ENCODE results near the gene ANKRD18B.
"Not testable (repeated sequence)": the region's sequence is repeated elsewhere in the genome, so short reads cannot be mapped to it uniquely, and the experiment has no call there.

DNA sequence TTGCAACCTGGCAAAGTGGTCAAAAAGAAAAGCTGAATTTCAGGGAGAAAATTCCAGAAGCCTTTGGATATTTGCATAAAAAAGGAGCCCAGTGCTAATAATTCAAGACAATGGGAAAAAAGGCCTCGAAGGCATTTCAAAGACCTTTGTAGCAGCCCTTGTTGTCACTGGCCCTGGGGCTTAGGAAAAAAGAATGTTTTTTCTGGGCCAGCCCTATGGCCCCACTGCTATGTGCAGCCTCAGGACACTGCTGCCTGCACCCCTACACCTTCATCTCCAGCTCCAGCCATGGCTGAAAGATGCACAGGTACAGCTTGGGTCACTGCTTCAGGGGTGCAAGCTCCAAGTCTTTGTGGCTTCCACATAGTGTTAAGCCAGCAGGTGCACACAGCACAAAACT is 62.1 kb downstream of the ANKRD18B start:
- TF ChIP-seq, protein P1, sequence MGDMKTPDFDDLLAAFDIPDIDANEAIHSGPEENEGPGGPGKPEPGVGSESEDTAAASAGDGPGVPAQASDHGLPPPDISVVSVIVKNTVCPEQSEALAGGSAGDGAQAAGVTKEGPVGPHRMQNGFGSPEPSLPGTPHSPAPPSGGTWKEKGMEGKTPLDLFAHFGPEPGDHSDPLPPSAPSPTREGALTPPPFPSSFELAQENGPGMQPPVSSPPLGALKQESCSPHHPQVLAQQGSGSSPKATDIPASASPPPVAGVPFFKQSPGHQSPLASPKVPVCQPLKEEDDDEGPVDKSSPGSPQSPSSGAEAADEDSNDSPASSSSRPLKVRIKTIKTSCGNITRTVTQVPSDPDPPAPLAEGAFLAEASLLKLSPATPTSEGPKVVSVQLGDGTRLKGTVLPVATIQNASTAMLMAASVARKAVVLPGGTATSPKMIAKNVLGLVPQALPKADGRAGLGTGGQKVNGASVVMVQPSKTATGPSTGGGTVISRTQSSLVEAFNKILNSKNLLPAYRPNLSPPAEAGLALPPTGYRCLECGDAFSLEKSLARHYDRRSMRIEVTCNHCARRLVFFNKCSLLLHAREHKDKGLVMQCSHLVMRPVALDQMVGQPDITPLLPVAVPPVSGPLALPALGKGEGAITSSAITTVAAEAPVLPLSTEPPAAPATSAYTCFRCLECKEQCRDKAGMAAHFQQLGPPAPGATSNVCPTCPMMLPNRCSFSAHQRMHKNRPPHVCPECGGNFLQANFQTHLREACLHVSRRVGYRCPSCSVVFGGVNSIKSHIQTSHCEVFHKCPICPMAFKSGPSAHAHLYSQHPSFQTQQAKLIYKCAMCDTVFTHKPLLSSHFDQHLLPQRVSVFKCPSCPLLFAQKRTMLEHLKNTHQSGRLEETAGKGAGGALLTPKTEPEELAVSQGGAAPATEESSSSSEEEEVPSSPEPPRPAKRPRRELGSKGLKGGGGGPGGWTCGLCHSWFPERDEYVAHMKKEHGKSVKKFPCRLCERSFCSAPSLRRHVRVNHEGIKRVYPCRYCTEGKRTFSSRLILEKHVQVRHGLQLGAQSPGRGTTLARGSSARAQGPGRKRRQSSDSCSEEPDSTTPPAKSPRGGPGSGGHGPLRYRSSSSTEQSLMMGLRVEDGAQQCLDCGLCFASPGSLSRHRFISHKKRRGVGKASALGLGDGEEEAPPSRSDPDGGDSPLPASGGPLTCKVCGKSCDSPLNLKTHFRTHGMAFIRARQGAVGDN (IDR thresholded peaks at IDR 0.05) = not testable (repeated sequence)
- TF ChIP-seq, protein P2, sequence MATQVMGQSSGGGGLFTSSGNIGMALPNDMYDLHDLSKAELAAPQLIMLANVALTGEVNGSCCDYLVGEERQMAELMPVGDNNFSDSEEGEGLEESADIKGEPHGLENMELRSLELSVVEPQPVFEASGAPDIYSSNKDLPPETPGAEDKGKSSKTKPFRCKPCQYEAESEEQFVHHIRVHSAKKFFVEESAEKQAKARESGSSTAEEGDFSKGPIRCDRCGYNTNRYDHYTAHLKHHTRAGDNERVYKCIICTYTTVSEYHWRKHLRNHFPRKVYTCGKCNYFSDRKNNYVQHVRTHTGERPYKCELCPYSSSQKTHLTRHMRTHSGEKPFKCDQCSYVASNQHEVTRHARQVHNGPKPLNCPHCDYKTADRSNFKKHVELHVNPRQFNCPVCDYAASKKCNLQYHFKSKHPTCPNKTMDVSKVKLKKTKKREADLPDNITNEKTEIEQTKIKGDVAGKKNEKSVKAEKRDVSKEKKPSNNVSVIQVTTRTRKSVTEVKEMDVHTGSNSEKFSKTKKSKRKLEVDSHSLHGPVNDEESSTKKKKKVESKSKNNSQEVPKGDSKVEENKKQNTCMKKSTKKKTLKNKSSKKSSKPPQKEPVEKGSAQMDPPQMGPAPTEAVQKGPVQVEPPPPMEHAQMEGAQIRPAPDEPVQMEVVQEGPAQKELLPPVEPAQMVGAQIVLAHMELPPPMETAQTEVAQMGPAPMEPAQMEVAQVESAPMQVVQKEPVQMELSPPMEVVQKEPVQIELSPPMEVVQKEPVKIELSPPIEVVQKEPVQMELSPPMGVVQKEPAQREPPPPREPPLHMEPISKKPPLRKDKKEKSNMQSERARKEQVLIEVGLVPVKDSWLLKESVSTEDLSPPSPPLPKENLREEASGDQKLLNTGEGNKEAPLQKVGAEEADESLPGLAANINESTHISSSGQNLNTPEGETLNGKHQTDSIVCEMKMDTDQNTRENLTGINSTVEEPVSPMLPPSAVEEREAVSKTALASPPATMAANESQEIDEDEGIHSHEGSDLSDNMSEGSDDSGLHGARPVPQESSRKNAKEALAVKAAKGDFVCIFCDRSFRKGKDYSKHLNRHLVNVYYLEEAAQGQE (IDR thresholded peaks at IDR 0.05; ENCODE audit: low read depth, low read length) = not testable (repeated sequence)
- TF ChIP-seq ZNF384 (IDR thresholded peaks at IDR 0.05; ENCODE audit: borderline replicate concordance, low read depth, low read length); NFIC (IDR thresholded peaks at IDR 0.05; ENCODE audit: low read depth, low read length); CHD1 (IDR thresholded peaks at IDR 0.05; ENCODE audit: low read depth, low read length); ZZZ3 (IDR thresholded peaks at IDR 0.05; ENCODE audit: control insufficient read depth, insufficient read length, low read depth); ZNF24 (IDR thresholded peaks at IDR 0.05); YY1 (IDR thresholded peaks at IDR 0.05; ENCODE audit: low read depth, low read length); POLR2AphosphoS5 (IDR thresholded peaks at IDR 0.05; ENCODE audit: low read length); BACH1 (IDR thresholded peaks at IDR 0.05; ENCODE audit: borderline replicate concordance): not testable (repeated sequence)
- TF ChIP-seq, protein P3, sequence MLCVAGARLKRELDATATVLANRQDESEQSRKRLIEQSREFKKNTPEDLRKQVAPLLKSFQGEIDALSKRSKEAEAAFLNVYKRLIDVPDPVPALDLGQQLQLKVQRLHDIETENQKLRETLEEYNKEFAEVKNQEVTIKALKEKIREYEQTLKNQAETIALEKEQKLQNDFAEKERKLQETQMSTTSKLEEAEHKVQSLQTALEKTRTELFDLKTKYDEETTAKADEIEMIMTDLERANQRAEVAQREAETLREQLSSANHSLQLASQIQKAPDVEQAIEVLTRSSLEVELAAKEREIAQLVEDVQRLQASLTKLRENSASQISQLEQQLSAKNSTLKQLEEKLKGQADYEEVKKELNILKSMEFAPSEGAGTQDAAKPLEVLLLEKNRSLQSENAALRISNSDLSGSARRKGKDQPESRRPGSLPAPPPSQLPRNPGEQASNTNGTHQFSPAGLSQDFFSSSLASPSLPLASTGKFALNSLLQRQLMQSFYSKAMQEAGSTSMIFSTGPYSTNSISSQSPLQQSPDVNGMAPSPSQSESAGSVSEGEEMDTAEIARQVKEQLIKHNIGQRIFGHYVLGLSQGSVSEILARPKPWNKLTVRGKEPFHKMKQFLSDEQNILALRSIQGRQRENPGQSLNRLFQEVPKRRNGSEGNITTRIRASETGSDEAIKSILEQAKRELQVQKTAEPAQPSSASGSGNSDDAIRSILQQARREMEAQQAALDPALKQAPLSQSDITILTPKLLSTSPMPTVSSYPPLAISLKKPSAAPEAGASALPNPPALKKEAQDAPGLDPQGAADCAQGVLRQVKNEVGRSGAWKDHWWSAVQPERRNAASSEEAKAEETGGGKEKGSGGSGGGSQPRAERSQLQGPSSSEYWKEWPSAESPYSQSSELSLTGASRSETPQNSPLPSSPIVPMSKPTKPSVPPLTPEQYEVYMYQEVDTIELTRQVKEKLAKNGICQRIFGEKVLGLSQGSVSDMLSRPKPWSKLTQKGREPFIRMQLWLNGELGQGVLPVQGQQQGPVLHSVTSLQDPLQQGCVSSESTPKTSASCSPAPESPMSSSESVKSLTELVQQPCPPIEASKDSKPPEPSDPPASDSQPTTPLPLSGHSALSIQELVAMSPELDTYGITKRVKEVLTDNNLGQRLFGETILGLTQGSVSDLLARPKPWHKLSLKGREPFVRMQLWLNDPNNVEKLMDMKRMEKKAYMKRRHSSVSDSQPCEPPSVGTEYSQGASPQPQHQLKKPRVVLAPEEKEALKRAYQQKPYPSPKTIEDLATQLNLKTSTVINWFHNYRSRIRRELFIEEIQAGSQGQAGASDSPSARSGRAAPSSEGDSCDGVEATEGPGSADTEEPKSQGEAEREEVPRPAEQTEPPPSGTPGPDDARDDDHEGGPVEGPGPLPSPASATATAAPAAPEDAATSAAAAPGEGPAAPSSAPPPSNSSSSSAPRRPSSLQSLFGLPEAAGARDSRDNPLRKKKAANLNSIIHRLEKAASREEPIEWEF (IDR thresholded peaks at IDR 0.05; ENCODE audit: insufficient replicate concordance, low read depth, low read length) = not testable (repeated sequence)
- TF ChIP-seq, protein P4, sequence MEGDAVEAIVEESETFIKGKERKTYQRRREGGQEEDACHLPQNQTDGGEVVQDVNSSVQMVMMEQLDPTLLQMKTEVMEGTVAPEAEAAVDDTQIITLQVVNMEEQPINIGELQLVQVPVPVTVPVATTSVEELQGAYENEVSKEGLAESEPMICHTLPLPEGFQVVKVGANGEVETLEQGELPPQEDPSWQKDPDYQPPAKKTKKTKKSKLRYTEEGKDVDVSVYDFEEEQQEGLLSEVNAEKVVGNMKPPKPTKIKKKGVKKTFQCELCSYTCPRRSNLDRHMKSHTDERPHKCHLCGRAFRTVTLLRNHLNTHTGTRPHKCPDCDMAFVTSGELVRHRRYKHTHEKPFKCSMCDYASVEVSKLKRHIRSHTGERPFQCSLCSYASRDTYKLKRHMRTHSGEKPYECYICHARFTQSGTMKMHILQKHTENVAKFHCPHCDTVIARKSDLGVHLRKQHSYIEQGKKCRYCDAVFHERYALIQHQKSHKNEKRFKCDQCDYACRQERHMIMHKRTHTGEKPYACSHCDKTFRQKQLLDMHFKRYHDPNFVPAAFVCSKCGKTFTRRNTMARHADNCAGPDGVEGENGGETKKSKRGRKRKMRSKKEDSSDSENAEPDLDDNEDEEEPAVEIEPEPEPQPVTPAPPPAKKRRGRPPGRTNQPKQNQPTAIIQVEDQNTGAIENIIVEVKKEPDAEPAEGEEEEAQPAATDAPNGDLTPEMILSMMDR (IDR thresholded peaks at IDR 0.05 in 2 of 3, conservative IDR thresholded peaks at IDR 0.05 in 1 of 3; ENCODE audit: control insufficient read depth in 2 of 3, extremely low read depth in 1 of 3, insufficient read depth in 1 of 3, low read depth in 3 of 3, low read length in 3 of 3) = not testable (repeated sequence)
- TF ChIP-seq, protein P5, sequence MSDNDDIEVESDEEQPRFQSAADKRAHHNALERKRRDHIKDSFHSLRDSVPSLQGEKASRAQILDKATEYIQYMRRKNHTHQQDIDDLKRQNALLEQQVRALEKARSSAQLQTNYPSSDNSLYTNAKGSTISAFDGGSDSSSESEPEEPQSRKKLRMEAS (IDR thresholded peaks at IDR 0.05; ENCODE audit: low read depth, low read length) = not testable (repeated sequence)
- TF ChIP-seq, protein P6, sequence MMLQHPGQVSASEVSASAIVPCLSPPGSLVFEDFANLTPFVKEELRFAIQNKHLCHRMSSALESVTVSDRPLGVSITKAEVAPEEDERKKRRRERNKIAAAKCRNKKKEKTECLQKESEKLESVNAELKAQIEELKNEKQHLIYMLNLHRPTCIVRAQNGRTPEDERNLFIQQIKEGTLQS (IDR thresholded peaks at IDR 0.05; ENCODE audit: borderline replicate concordance, extremely low read depth, low read depth, low read length) = not testable (repeated sequence)

Data from GM12878 (cell line).